DOHH2 (cell line): ENCODE results near the gene ZFPL1.

Experiments
- CTCF ChIP-seq: fragments of 200-600 bp; sonication (generic); IDR thresholded peaks from one replicate; pipeline ENCODE4 v1.5.1; 2014; ENCODE audit warnings: antibody characterized with exemption, mild to moderate bottlenecking, low read depth, low read length; ENCODE audit not compliant: poor library complexity, severe bottlenecking
- EZH2phosphoT487 ChIP-seq: fragments of 200-600 bp; sonication (generic); IDR thresholded peaks from 2 replicates; pipeline ENCODE4 v1.6.1; 2017; ENCODE audit warnings: borderline replicate concordance, mild to moderate bottlenecking, antibody characterized with exemption, low read length, moderate library complexity, mixed read lengths

DNA sequence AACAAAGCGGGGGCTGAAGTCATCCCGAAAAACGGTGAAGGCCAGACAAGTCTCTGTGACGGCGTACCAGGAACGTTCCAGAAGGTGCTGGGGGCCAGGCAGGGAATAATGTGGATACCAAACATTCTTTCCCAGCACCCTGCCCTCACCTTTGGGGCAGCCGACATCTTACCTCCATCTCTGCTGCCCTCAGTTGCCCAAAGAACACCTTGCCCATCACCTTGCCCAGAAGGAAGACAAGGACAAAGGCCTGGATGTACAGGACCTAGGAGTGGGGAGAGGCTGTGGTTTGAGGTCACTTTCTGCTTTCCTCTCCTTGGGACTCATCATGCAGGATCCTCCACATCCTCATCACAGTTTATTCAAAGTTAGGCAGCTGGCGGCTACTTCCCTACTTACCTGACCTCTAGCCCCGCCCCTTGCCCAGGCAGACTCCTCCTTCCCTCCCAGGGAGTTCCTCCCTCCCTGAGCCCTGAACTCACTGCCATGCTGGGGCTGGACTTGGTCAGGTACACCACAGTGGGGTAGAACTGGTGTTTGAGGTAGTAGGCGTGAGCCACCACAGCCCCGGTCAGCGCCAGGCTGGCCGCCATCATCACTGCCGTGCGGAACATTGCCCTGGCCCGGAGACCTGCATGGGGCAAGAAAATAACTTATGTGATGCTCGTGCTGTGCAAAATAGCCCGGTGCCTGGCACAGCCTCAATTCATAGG, 49.1 kb downstream of the ZFPL1 start:
- TF ChIP-seq CTCF (no peak), EZH2phosphoT487 (no peak)
